Measurements from ENCODE around the gene PON2. TPM values are rescaled to one million over a fixed set of nuclear protein-coding genes. Genes with fewer than 3 reads are reported as not detected.

The PON2 gene
- total and polyA plus RNA-seq, 8 donors, result 192 to 511 (median 294) TPM

DNA sequence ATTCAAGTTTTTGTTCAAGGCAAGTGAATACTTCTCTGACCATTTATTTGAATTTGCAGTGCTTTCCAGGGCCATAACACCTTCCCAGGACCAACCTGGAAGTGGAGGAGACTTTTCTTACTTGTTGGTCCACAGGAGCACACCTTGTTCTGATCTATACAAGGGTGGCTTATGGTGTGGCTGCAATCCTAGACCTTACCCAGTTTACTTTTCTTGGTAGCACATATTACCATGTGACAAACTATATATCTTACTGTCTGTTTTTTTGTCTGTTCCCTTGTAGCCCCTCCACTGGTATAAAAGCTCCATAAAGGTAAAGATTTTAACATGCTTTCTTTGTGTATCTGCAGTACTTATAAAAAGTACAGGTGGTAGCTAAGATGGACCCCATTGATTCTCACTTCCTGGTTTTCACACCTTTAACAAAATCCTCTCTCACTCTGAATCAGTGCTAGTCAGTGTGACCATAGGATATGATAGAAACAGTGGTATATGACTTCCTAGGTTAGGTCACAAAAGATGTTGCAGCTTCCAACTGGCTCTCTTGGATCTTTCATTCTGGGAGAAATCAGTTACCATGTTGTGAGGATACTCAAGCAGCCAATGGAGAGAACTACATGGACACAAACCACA, 45.3 kb upstream of the PON2 start:
- ATAC-seq (no peak), DNase-seq (no peak)
- H3K27ac ChIP-seq, result no peak overlapping the region
- intact Hi-C loops (cut with DNase I), result loop anchor here in 1 of 2 donors (10.0 kb wide), 1 partner anchor 1025 kb away; no protein-coding TSS in a partner anchor
- peaks cover 0 to 9% of the 10 kb centered on the region in 2 donors for H3K4me1 ChIP-seq
- H3K4me3 ChIP-seq, result no peak overlapping the region
- H3K36me3 ChIP-seq, result no peaks in the 10 kb centered on the region
- no peaks in the 10 kb centered on the region for H3K9me3 ChIP-seq
- peaks cover 0 to under 1% of the 10 kb centered on the region in 2 donors for H3K27me3 ChIP-seq
- TF ChIP-seq, protein P1, sequence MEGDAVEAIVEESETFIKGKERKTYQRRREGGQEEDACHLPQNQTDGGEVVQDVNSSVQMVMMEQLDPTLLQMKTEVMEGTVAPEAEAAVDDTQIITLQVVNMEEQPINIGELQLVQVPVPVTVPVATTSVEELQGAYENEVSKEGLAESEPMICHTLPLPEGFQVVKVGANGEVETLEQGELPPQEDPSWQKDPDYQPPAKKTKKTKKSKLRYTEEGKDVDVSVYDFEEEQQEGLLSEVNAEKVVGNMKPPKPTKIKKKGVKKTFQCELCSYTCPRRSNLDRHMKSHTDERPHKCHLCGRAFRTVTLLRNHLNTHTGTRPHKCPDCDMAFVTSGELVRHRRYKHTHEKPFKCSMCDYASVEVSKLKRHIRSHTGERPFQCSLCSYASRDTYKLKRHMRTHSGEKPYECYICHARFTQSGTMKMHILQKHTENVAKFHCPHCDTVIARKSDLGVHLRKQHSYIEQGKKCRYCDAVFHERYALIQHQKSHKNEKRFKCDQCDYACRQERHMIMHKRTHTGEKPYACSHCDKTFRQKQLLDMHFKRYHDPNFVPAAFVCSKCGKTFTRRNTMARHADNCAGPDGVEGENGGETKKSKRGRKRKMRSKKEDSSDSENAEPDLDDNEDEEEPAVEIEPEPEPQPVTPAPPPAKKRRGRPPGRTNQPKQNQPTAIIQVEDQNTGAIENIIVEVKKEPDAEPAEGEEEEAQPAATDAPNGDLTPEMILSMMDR (IDR thresholded peaks at IDR 0.05), result no peak

- H3K4me3 ChIP-seq, result no peak overlapping the region
- TF ChIP-seq, protein P1 (IDR thresholded peaks at IDR 0.05), result peak; percentile 16 to 20
- H3K27me3 ChIP-seq, result no peaks in the 10 kb centered on the region
- H3K9me3 ChIP-seq, result no peaks in the 10 kb centered on the region
- intact Hi-C loops (cut with DNase I), result loop anchor here in 1 of 2 donors (10.0 kb wide), 1 partner anchor 1024 kb away; no protein-coding TSS in a partner anchor
- DNase-seq, result peak in 1 of 4 donors; percentile 56
- peak; percentile 86 for ATAC-seq
- no peaks in the 10 kb centered on the region for H3K36me3 ChIP-seq
- peaks cover 0 to 9% of the 10 kb centered on the region in 2 donors for H3K4me1 ChIP-seq
- no peak overlapping the region for H3K27ac ChIP-seq
These were observed 43.6 kb upstream of the PON2 start for GRCh38 chr7:95478272-95479037.

GRCh38 chr7:95476904-95477594, 42.2 kb upstream of the PON2 start:
- TF ChIP-seq, protein P1 (IDR thresholded peaks at IDR 0.05), result peak; percentile 63 to 73
- intact Hi-C loops (cut with DNase I), result loop anchor here in 1 of 2 donors (10.0 kb wide), 1 partner anchor 1022 kb away; no protein-coding TSS in a partner anchor

DNA sequence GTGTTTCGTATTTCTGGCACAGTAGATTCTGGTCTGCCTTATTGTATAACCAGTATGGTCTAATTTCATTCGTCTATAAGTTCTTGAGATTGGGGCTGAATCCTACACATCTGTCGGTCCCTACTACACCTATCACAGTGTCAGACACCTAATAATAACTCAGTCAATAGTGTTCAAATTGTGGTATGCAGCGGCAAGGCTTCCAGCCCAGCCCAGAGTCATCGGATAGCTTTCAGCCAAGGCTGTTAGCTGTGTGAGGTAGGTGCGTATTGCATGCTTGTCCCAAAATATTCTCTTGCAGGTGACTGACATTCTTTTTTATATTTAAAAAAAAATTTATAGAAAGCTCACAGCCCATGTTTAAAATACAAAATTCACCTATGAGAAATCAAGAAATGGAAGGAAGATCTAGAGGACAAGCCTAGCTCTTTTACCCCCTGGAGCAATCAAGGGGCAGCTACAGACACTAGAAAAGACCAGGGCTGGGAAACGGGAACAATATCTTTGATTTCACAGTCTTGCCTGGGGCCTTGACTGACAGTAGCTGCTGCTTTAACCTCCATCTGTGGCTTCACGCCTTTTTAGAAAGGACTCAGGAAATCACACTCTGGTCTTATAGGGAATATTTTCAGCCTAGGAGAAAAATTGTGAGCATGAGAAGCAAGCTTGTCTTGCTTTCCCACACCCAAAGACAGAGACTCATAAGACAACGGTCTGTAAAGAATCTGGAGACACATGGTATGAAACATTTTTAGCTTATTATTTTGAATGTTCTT, 41.4 kb upstream of the PON2 start:
- Histone ChIP-seq H3K4me3 (no peak overlapping the region), H3K27ac (no peak overlapping the region), H3K4me1 (peaks cover 0 to 9% of the 10 kb centered on the region in 2 donors), H3K27me3 (no peaks in the 10 kb centered on the region), H3K9me3 (no peaks in the 10 kb centered on the region), H3K36me3 (no peaks in the 10 kb centered on the region)
- DNase-seq (no peak), ATAC-seq (no peak)
- intact Hi-C loops (cut with DNase I), result loop anchor here in 1 of 2 donors (10.0 kb wide), 1 partner anchor 1021 kb away; no protein-coding TSS in a partner anchor
- TF ChIP-seq, protein P1 (IDR thresholded peaks at IDR 0.05), result no peak

More at GRCh38 chr7:95476904-95477594, 42.2 kb upstream of the PON2 start:
- no peaks in the 10 kb centered on the region for H3K27me3 ChIP-seq
- H3K36me3 ChIP-seq, result no peaks in the 10 kb centered on the region
- H3K4me3 ChIP-seq, result no peak overlapping the region
- DNase-seq (peak in 3 of 4 donors; percentile 55 to 84 (median 73)), ATAC-seq (peak; percentile 88)
- no peaks in the 10 kb centered on the region for H3K9me3 ChIP-seq
- H3K27ac ChIP-seq, result no peak overlapping the region
- peaks cover 0 to 9% of the 10 kb centered on the region in 2 donors for H3K4me1 ChIP-seq
